Calu3 (cell line): ENCODE data around the gene FRAT2. TPM values are rescaled to one million over a fixed set of nuclear protein-coding genes. Genes with fewer than 3 reads are reported as not detected.

Experiments used
- BruUV-seq: library from RNA; stranded (reverse); fragments of 400-500 nt; replicated peaks from 2 replicates; lab custom pipeline; 2021; lab: Mats Ljungman, UMichigan
- CTCF ChIA-PET: fragments of 300-600 bp; sonication (Branson Sonifier 250); formaldehyde crosslinking; loops from one replicate; lab custom pipeline; 2022; ENCODE audit warnings: antibody characterized with exemption; lab: Charles Lee
- DNase-seq: peaks from one replicate; pipeline ENCODE4 v3.0.0; 2022
- H3K27ac Mint-ChIP-seq: one replicate; pipeline ENCODE4 v1.8.0; 2022; ENCODE audit warnings: mixed read lengths; ENCODE audit not compliant: unreplicated experiment
- H3K27me3 Mint-ChIP-seq: one replicate; pipeline ENCODE4 v1.8.0; 2022; ENCODE audit warnings: mixed read lengths; ENCODE audit not compliant: unreplicated experiment
- H3K36me3 Mint-ChIP-seq: one replicate; pipeline ENCODE4 v1.8.0; 2022; ENCODE audit warnings: mild to moderate bottlenecking, moderate library complexity, mixed read lengths; ENCODE audit not compliant: insufficient read depth, unreplicated experiment
- H3K4me1 Mint-ChIP-seq: one replicate; pipeline ENCODE4 v1.8.0; 2022; ENCODE audit warnings: mild to moderate bottlenecking, low read depth, mixed read lengths; ENCODE audit not compliant: unreplicated experiment
- H3K4me3 Mint-ChIP-seq: one replicate; pipeline ENCODE4 v1.8.0; 2022; ENCODE audit warnings: mild to moderate bottlenecking, low read depth, moderate library complexity, mixed read lengths; ENCODE audit not compliant: unreplicated experiment
- H3K9me3 Mint-ChIP-seq: one replicate; pipeline ENCODE4 v1.8.0; 2022; ENCODE audit warnings: low read depth, mixed read lengths; ENCODE audit not compliant: unreplicated experiment
- CTCF ChIP-seq: fragments of 200-600 bp; IDR thresholded peaks from one replicate; pipeline ENCODE4 v1.8.0; 2022; ENCODE audit warnings: antibody characterized with exemption; ENCODE audit not compliant: unreplicated experiment
- intact Hi-C: fragments of 100-400 bp; cut with micrococcal nuclease; formaldehyde crosslinking; loops from one replicate; pipeline ENCODE4 v1.10.0; 2022; ENCODE audit not compliant: unreplicated experiment
- total RNA-seq: library from RNA; stranded (reverse); gene quantifications from 2 replicates; pipeline ENCODE4 v1.2.3, GENCODE V29; 2022

FRAT2 gene
- total RNA-seq, 1 experiment from 2014 or later: 6.0 TPM

GRCh38 chr10:97318772-97319651 is 15.5 kb downstream of the FRAT2 start, which contains the start of gene FRAT1:
TSS of gene FRAT1 (plus strand) at chr10:97319271. CDS start at chr10:97319454, 183 bp downstream.
- BruUV-seq: no TSS peak

DNA sequence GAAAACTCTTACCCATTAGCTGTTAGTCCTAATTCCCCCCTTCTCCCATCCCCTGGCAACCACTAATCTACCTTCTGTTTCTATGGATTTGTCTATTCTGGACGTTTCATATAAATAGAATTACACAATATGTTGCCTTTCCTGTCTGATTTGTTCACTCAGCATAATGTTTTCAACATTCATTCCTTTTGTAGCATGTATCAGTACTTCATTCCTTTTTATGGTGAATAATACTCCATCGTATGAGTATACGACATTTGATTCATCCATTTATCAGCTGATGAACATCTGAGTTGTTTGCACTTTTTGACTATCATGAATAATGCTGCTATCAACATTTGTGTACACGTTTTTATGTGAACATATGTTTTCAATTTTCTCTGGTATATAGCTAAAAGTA is 19.9 kb downstream of the FRAT2 start:
- Mint-ChIP-seq H3K27me3 (no peaks in the 10 kb centered on the region), H3K27ac (no peak overlapping the region), H3K9me3 (no peaks in the 10 kb centered on the region), H3K36me3 (peaks cover 11% of the 10 kb centered on the region), H3K4me3 (no peak overlapping the region), H3K4me1 (peaks cover 8% of the 10 kb centered on the region)
- no peak for DNase-seq
- no peak for TF ChIP-seq CTCF
- CTCF ChIA-PET: interaction anchor here (0.6 kb wide), 1 partner anchor 64 kb away, joined by 3 read pairs; no protein-coding TSS in a partner anchor
- BruUV-seq: no TSS peak
- intact Hi-C loops: no loop called here

More at GRCh38 chr10:97318772-97319651, 15.5 kb downstream of the FRAT2 start, which contains the start of gene FRAT1:
- CTCF ChIA-PET: interaction anchor here (1.2 to 1.5 kb wide), 2 partner anchors 9 to 40 kb away, joined by 3 to 7 read pairs; no protein-coding TSS in a partner anchor
- TF ChIP-seq CTCF: no peak
- Mint-ChIP-seq H3K4me1 (peaks cover 13% of the 10 kb centered on the region), H3K9me3 (no peaks in the 10 kb centered on the region), H3K27me3 (no peaks in the 10 kb centered on the region), H3K4me3 (peak within 1 kb of the TSS; percentile 77), H3K27ac (peak within 1 kb of the TSS; percentile 97), H3K36me3 (peaks cover 18% of the 10 kb centered on the region)
- DNase-seq: peak; percentile 83
- intact Hi-C loops: no loop called here

GRCh38 chr10:97312897-97313296 is 21.6 kb downstream of the FRAT2 start:
- H3K27me3 Mint-ChIP-seq: no peaks in the 10 kb centered on the region
- no peaks in the 10 kb centered on the region for H3K36me3 Mint-ChIP-seq
- TF ChIP-seq CTCF: no peak
- intact Hi-C loops: no loop called here
- no peaks in the 10 kb centered on the region for H3K4me1 Mint-ChIP-seq
- no TSS peak for BruUV-seq
- no peak overlapping the region for H3K4me3 Mint-ChIP-seq
- no peak for DNase-seq
- no peak overlapping the region for H3K27ac Mint-ChIP-seq
- CTCF ChIA-PET: no interaction called here
- no peaks in the 10 kb centered on the region for H3K9me3 Mint-ChIP-seq

DNA sequence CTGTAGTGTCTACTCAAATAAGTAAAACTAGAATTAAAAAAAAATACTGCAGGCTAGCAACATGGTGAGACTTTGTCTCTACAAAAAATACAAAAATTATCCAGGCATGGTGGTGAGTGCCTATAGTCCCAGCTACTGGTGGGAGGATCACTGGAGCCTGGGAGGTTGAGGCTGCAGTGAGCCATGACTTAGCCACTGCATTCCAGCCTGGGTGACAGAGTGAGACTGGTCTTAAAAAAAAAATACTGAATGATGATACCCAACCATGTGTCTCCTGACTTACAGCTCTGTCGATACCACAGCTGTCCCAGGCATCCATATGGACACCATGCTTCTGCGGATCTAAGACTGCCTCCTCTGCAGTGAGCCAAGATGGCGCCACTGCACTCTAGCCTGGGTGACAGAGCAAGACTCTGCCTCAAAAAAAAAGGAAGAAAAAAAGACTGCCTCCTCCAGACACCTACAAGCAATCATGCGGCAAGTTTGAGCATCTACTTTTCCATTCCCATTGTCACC is 23.4 kb downstream of the FRAT2 start:
- no peaks in the 10 kb centered on the region for H3K36me3 Mint-ChIP-seq
- DNase-seq: no peak
- no peaks in the 10 kb centered on the region for H3K27me3 Mint-ChIP-seq
- CTCF ChIA-PET: no interaction called here
- intact Hi-C loops: no loop called here
- H3K27ac Mint-ChIP-seq: no peak overlapping the region
- H3K4me3 Mint-ChIP-seq: no peak overlapping the region
- no peak for TF ChIP-seq CTCF
- H3K4me1 Mint-ChIP-seq: no peaks in the 10 kb centered on the region
- BruUV-seq: no TSS peak
- no peaks in the 10 kb centered on the region for H3K9me3 Mint-ChIP-seq
